GM23338 (cell line): Measurements from ENCODE around the gene HBM.

Source experiments
- CREB1 ChIP-seq: fragments of 250-450 bp; sonication (Bioruptor Pico); IDR thresholded peaks from 2 replicates; pipeline ENCODE4 v1.5.0; 2020; ENCODE audit warnings: low read depth, mild to moderate bottlenecking, moderate library complexity
- CTCF ChIP-seq, 2 experiments: fragments of 200-600 bp in 1 of 2; sonication (generic) in 1 of 2; conservative IDR thresholded peaks; 2 replicates each; pipeline versions ENCODE4 v1.5.1 to v1.6.1; 2016 to 2017; ENCODE audit warnings: antibody characterized with exemption in 2 of 2, low read depth in 2 of 2, mild to moderate bottlenecking in 2 of 2, moderate library complexity in 1 of 2
- EZH2 ChIP-seq: fragments of 200-600 bp; sonication (generic); IDR thresholded peaks from one replicate; pipeline ENCODE4 v1.8.0; 2017; ENCODE audit warnings: antibody characterized with exemption, mild to moderate bottlenecking, low read depth; ENCODE audit not compliant: unreplicated experiment
- EZH2phosphoT487 ChIP-seq: fragments of 200-600 bp; sonication (generic); IDR thresholded peaks from one replicate; pipeline ENCODE4 v1.8.1; 2018; ENCODE audit warnings: antibody characterized with exemption; ENCODE audit not compliant: unreplicated experiment
- JUNB ChIP-seq: IDR thresholded peaks from one replicate; pipeline ENCODE4 v1.6.1; 2016; ENCODE audit warnings: antibody characterized with exemption; ENCODE audit not compliant: unreplicated experiment
- POLR2AphosphoS5 ChIP-seq: IDR thresholded peaks from 2 replicates; pipeline ENCODE4 v1.6.1; 2016; ENCODE audit warnings: antibody characterized with exemption, low read depth
- ZNF331 ChIP-seq: fragments of 250-450 bp; sonication (Bioruptor Pico); IDR thresholded peaks from 2 replicates; pipeline ENCODE4 v1.5.0; 2020; ENCODE audit warnings: low read depth, mild to moderate bottlenecking, moderate library complexity
- TF ChIP-seq, protein P1 (sequence below): IDR thresholded peaks from one replicate; pipeline ENCODE4 v1.6.1; 2018; ENCODE audit warnings: antibody characterized with exemption; ENCODE audit not compliant: unreplicated experiment

GRCh38 chr16:200388-200787, 34.6 kb downstream of the HBM start:
- TF ChIP-seq, protein P1, sequence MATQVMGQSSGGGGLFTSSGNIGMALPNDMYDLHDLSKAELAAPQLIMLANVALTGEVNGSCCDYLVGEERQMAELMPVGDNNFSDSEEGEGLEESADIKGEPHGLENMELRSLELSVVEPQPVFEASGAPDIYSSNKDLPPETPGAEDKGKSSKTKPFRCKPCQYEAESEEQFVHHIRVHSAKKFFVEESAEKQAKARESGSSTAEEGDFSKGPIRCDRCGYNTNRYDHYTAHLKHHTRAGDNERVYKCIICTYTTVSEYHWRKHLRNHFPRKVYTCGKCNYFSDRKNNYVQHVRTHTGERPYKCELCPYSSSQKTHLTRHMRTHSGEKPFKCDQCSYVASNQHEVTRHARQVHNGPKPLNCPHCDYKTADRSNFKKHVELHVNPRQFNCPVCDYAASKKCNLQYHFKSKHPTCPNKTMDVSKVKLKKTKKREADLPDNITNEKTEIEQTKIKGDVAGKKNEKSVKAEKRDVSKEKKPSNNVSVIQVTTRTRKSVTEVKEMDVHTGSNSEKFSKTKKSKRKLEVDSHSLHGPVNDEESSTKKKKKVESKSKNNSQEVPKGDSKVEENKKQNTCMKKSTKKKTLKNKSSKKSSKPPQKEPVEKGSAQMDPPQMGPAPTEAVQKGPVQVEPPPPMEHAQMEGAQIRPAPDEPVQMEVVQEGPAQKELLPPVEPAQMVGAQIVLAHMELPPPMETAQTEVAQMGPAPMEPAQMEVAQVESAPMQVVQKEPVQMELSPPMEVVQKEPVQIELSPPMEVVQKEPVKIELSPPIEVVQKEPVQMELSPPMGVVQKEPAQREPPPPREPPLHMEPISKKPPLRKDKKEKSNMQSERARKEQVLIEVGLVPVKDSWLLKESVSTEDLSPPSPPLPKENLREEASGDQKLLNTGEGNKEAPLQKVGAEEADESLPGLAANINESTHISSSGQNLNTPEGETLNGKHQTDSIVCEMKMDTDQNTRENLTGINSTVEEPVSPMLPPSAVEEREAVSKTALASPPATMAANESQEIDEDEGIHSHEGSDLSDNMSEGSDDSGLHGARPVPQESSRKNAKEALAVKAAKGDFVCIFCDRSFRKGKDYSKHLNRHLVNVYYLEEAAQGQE = no peak
- no peak for TF ChIP-seq CTCF (conservative IDR thresholded peaks at IDR 0.05; ENCODE audit: low read depth in 2 of 2)
- TF ChIP-seq EZH2 = no peak
- TF ChIP-seq POLR2AphosphoS5 = no peak
- no peak for TF ChIP-seq EZH2phosphoT487
- no peak for TF ChIP-seq JUNB
- TF ChIP-seq CREB1 (CRISPR knock-in tag) = no peak
- TF ChIP-seq ZNF331 (CRISPR knock-in tag) = no peak
